H1 (cell line): ENCODE data around the gene CLMP. TPM values are rescaled to one million over a fixed set of nuclear protein-coding genes. Genes with fewer than 3 reads are reported as not detected.

Experiments used
- CTCF ChIA-PET: fragments of 300-600 bp; sonication (Branson Sonifier 250); formaldehyde crosslinking; loops from one replicate; lab custom pipeline; 2021; ENCODE audit not compliant: partially characterized antibody; lab: Charles Lee
- POLR2A ChIA-PET: fragments of 300-600 bp; sonication (Branson Sonifier 250); formaldehyde crosslinking; loops from one replicate; lab custom pipeline; 2021; ENCODE audit warnings: inconsistent platforms; ENCODE audit not compliant: partially characterized antibody; lab: Charles Lee
- DNase-seq, 2 experiments: peaks; one replicate each; pipeline versions ENCODE4 v3.0.0 to v3.0.0-alpha.2; 2010 to 2022; ENCODE audit warnings: low spot score in 2 of 2, low read depth in 1 of 2, mixed read lengths in 1 of 2
- FAIRE-seq: peaks from 2 replicates; lab custom pipeline; 2011; peaks lifted over from hg19 to GRCh38; lab: Jason Lieb, UNC
- H2AFZ ChIP-seq: 2 replicates; pipeline ENCODE4 v1.8.1; 2012; ENCODE audit warnings: low read length, inconsistent platforms
- H2AK5ac ChIP-seq: 2 replicates; pipeline ENCODE4 v1.6.1; 2013; ENCODE audit warnings: low read depth, low read length
- H2BK120ac ChIP-seq: replicated peaks from 2 replicates; pipeline ENCODE3; 2013; ENCODE audit warnings: low read depth, low read length, inconsistent platforms
- H2BK12ac ChIP-seq: 2 replicates; pipeline ENCODE4 v1.6.1; 2013; ENCODE audit warnings: low read depth, low read length
- H2BK15ac ChIP-seq: 2 replicates; pipeline ENCODE4 v1.6.1; 2013; ENCODE audit warnings: low read length
- H2BK20ac ChIP-seq: 2 replicates; pipeline ENCODE4 v1.6.1; 2013; ENCODE audit warnings: low read length
- H2BK5ac ChIP-seq: 2 replicates; pipeline ENCODE4 v1.6.1; 2013; ENCODE audit warnings: low read depth, low read length
- H3K14ac ChIP-seq: 2 replicates; pipeline ENCODE4 v1.6.1; 2013; ENCODE audit warnings: inconsistent platforms; ENCODE audit not compliant: insufficient read length
- H3K18ac ChIP-seq: 2 replicates; pipeline ENCODE4 v1.6.1; 2013; ENCODE audit warnings: low read length; ENCODE audit errors: extremely low read depth
- H3K23ac ChIP-seq: 2 replicates; pipeline ENCODE4 v1.6.1; 2013; ENCODE audit warnings: inconsistent platforms; ENCODE audit not compliant: insufficient read length
- H3K23me2 ChIP-seq: 2 replicates; pipeline ENCODE4 v1.6.1; 2013; ENCODE audit warnings: low read depth, low read length
- H3K27ac ChIP-seq: 2 replicates; pipeline ENCODE4 v1.6.1; 2011; ENCODE audit warnings: low read depth, low read length, inconsistent platforms
- H3K27me3 ChIP-seq, 4 experiments: replicated peaks in 1 of 4; 1 replicate in 1 of 4; 2 replicates in 3 of 4; pipeline versions ENCODE4 v1.6.1 to v1.8.1; 2011 to 2013; ENCODE audit warnings: low read length in 3 of 4, mild to moderate bottlenecking in 3 of 4, inconsistent platforms in 2 of 4, mixed read lengths in 2 of 4, moderate library complexity in 1 of 4; ENCODE audit not compliant: control insufficient read depth in 3 of 4, insufficient read depth in 3 of 4; ENCODE audit errors: extremely low read depth in 1 of 4
- H3K36me3 ChIP-seq, 4 experiments: 2 replicates each; pipeline versions ENCODE4 v1.6.1 to v1.8.1; 2011 to 2013; ENCODE audit warnings: mild to moderate bottlenecking in 4 of 4, low read length in 3 of 4, moderate library complexity in 2 of 4, control low read depth in 1 of 4, inconsistent platforms in 1 of 4; ENCODE audit not compliant: insufficient read depth in 4 of 4, control insufficient read depth in 2 of 4
- H3K4ac ChIP-seq: replicated peaks from 2 replicates; pipeline ENCODE3; 2013; ENCODE audit warnings: low read length, low read depth, mixed read lengths, inconsistent platforms; ENCODE audit not compliant: insufficient read length
- H3K4me1 ChIP-seq, 4 experiments: replicated peaks in 1 of 4; 1 replicate in 1 of 4; 2 replicates in 3 of 4; pipeline versions ENCODE4 v1.6.1 to v1.8.1; 2011 to 2013; ENCODE audit warnings: low read length in 3 of 4, inconsistent platforms in 2 of 4, mixed read lengths in 1 of 4; ENCODE audit not compliant: insufficient read depth in 4 of 4, control insufficient read depth in 3 of 4
- H3K4me2 ChIP-seq, 2 experiments: 2 replicates each; pipeline versions ENCODE4 v1.6.1 to v1.8.1; 2011 to 2013; ENCODE audit warnings: low read depth in 2 of 2, low read length in 2 of 2, control low read depth in 1 of 2, inconsistent platforms in 1 of 2, mild to moderate bottlenecking in 1 of 2; ENCODE audit not compliant: insufficient read depth in 1 of 2
- H3K4me3 ChIP-seq, 4 experiments: fragments of 200-600, 300-600 bp in 1 of 4; sonication (generic), shearing (Covaris generic), sonication (Bioruptor Twin) in 1 of 4; 2 replicates each; pipeline versions ENCODE4 v1.5.1 to v1.8.1; 2011 to 2016; ENCODE audit warnings: low read length in 4 of 4, low read depth in 3 of 4, control low read depth in 2 of 4, inconsistent platforms in 2 of 4, mild to moderate bottlenecking in 2 of 4, mixed read lengths in 1 of 4, moderate library complexity in 1 of 4; ENCODE audit not compliant: insufficient read depth in 2 of 4; ENCODE audit errors: extremely low read depth in 1 of 4
- H3K56ac ChIP-seq: replicated peaks from 2 replicates; pipeline ENCODE3; 2013; ENCODE audit warnings: low read depth, mild to moderate bottlenecking, mixed read lengths, low read length, inconsistent platforms; ENCODE audit not compliant: insufficient read length
- H3K79me1 ChIP-seq: 2 replicates; pipeline ENCODE4 v1.6.1; 2013; ENCODE audit warnings: low read depth, low read length, control low read depth
- H3K79me2 ChIP-seq, 2 experiments: 2 replicates each; pipeline versions ENCODE4 v1.6.1 to v1.8.1; 2012 to 2013; ENCODE audit warnings: low read length in 2 of 2, mild to moderate bottlenecking in 2 of 2, inconsistent platforms in 1 of 2; ENCODE audit not compliant: insufficient read depth in 2 of 2, control insufficient read depth in 1 of 2
- H3K9ac ChIP-seq, 4 experiments: replicated peaks in 1 of 4; 1 replicate in 1 of 4; 2 replicates in 3 of 4; pipeline versions ENCODE4 v1.6.1 to v1.8.1; 2011 to 2013; ENCODE audit warnings: low read depth in 3 of 4, low read length in 3 of 4, control low read depth in 2 of 4, mild to moderate bottlenecking in 2 of 4, moderate library complexity in 2 of 4, inconsistent platforms in 1 of 4; ENCODE audit errors: extremely low read depth in 1 of 4
- H3K9me3 ChIP-seq, 2 experiments: 2 replicates each; pipeline versions ENCODE4 v1.6.1 to v1.8.1; 2012 to 2013; ENCODE audit warnings: mild to moderate bottlenecking in 2 of 2, moderate library complexity in 2 of 2, control low read depth in 1 of 2, inconsistent platforms in 1 of 2, low read depth in 1 of 2, low read length in 1 of 2, mixed read lengths in 1 of 2; ENCODE audit not compliant: insufficient read depth in 2 of 2
- H4K20me1 ChIP-seq, 2 experiments: replicated peaks in 1 of 2; 2 replicates each; pipeline versions ENCODE3 to v1.8.1; 2011 to 2013; ENCODE audit warnings: inconsistent platforms in 2 of 2, low read length in 2 of 2, mild to moderate bottlenecking in 1 of 2; ENCODE audit not compliant: insufficient read depth in 2 of 2, control insufficient read depth in 1 of 2
- H4K5ac ChIP-seq: 2 replicates; pipeline ENCODE4 v1.6.1; 2013; ENCODE audit warnings: low read length, low read depth, mixed read lengths, inconsistent platforms; ENCODE audit not compliant: insufficient read length
- H4K8ac ChIP-seq: 2 replicates; pipeline ENCODE4 v1.8.0; 2013; ENCODE audit warnings: mild to moderate bottlenecking, moderate library complexity, low read length, inconsistent platforms; ENCODE audit not compliant: insufficient read depth; ENCODE audit errors: extremely low read depth
- H4K91ac ChIP-seq: replicated peaks from 2 replicates; pipeline ENCODE3; 2013; ENCODE audit warnings: low read length, mixed read lengths, inconsistent platforms; ENCODE audit not compliant: insufficient read length
- BRCA1 ChIP-seq: IDR thresholded peaks from 2 replicates; pipeline ENCODE4 v1.6.1; 2012; ENCODE audit warnings: low read depth, low read length, improper control_type of control experiment
- WGBS, 2 experiments: shearing (Covaris generic) in 1 of 2; methylation state at CpG; one replicate each; pipeline versions ENCODE4 v1.1.6 to v1.1.7; 2013 to 2015; ENCODE audit warnings: low lambda C conversion rate in 2 of 2, mixed read lengths in 2 of 2, inconsistent platforms in 1 of 2, low coverage in 1 of 2, missing lambda C conversion rate in 1 of 2; ENCODE audit not compliant: insufficient replicate concordance in 2 of 2, insufficient coverage in 1 of 2, insufficient read length in 1 of 2; ENCODE audit errors: extremely low coverage in 1 of 2, missing lambda C conversion rate in 1 of 2; 5-methylcytosine and 5-hydroxymethylcytosine counted together
- polyA plus RNA-seq, 7 experiments: library from polyadenylated mRNA; depleted of rRNA in 3 of 7; stranded (reverse) in 5 of 7; unstranded in 2 of 7; fragments of >200 nt in 5 of 7; fragments of 200-250 nt in 2 of 7; gene quantifications; 1 replicate in 5 of 7; 2 replicates in 1 of 7; 4 replicates in 1 of 7; pipeline versions ENCODE4 v1.2.1 to v1.2.3, GENCODE V29; 2011 to 2013; ENCODE audit warnings: missing spikeins in 2 of 7, mixed read lengths in 2 of 7
- total RNA-seq: library from RNA; stranded (reverse); fragmentation: NEBNext Ultra II Directional; extraction: Animal tissue kit (Norgen Biotek cat#: 25700); gene quantifications from 2 replicates; pipeline ENCODE4 v1.2.1, GENCODE V29; 2021

CLMP gene
- total and polyA plus RNA-seq, 2 of the 8 experiments (the other 6 are each of a cell fraction or from before 2014, with no cell fraction given): 9.9 to 24.1 TPM

- WGBS, 2 experiments: 93% methylated on average over 11 of the region's 11 CpGs; no CpG with 5 or more reads in 1 of the 2 experiments
- no peaks in the 10 kb centered on the region; a peak in 1 of 7 replicates for H3K27me3 ChIP-seq
- no peak overlapping the region for H4K5ac ChIP-seq
- H2BK15ac ChIP-seq: no peak overlapping the region
- no peak overlapping the region for H2BK120ac ChIP-seq
- no peak for TF ChIP-seq BRCA1
- no peak overlapping the region for H3K23ac ChIP-seq
- H3K9me3 ChIP-seq: no peaks in the 10 kb centered on the region
- peaks cover 1 to 10% (median 6%) of the 10 kb centered on the region in 4 experiments; a peak in 5 of 7 replicates for H3K4me1 ChIP-seq
- H3K4me2 ChIP-seq: no peak overlapping the region
- no peak overlapping the region for H2BK12ac ChIP-seq
- H4K91ac ChIP-seq: no peak overlapping the region
- no peak overlapping the region for H2BK5ac ChIP-seq
- no peak overlapping the region for H3K9ac ChIP-seq
- no peaks in the 10 kb centered on the region for H4K20me1 ChIP-seq
- DNase-seq (peak in 1 of 2 experiments; percentile 19), FAIRE-seq (no peak)
- ChIA-PET POLR2A (interaction anchor here (1.4 to 1.9 kb wide), 2 partner anchors 10 to 18 kb away, joined by 4 to 5 read pairs; partner anchors contain the start of gene CLMP), CTCF (no interaction called here)
- no peak overlapping the region for H3K56ac ChIP-seq
- H3K79me1 ChIP-seq: no peaks in the 10 kb centered on the region
- no peak overlapping the region for H3K18ac ChIP-seq
- no peak overlapping the region for H3K14ac ChIP-seq
- H3K36me3 ChIP-seq: no peaks in the 10 kb centered on the region
- H4K8ac ChIP-seq: no peak overlapping the region
- H3K4me3 ChIP-seq: no peak overlapping the region
- H2BK20ac ChIP-seq: no peak overlapping the region; the same call in 1 of the 2 replicates
- H3K27ac ChIP-seq: no peak overlapping the region
- H3K4ac ChIP-seq: no peak overlapping the region
- no peak overlapping the region for H2AFZ ChIP-seq
- H3K79me2 ChIP-seq: no peaks in the 10 kb centered on the region
- no peak overlapping the region for H2AK5ac ChIP-seq
- no peaks in the 10 kb centered on the region for H3K23me2 ChIP-seq
Observed at GRCh38 chr11:123213307-123213771, 18.3 kb upstream of the CLMP start.
